K562 (cell line): ENCODE results near the gene ATF7IP. TPM values are rescaled to one million over a fixed set of nuclear protein-coding genes. Genes with fewer than 3 reads are reported as not detected.
A peak's percentile ranks its signal among the peaks of the same experiment; 100 is the strongest.

Experiments used
- ATAC-seq: fragments of 200-7000 bp; cut with Tn5 transposase; 3 replicates; pipeline ENCODE4 v1.9.1; 2020; ENCODE audit warnings: moderate library complexity
- BruUV-seq: library from RNA; stranded (reverse); fragments of 400-500 nt; replicated peaks from 2 replicates; lab custom pipeline; 2021; lab: Mats Ljungman, UMichigan
- CTCF ChIA-PET: fragments of 300-600 bp; formaldehyde crosslinking; extraction: SDS; loops from one replicate; lab custom pipeline; 2021; ENCODE audit warnings: low intra/inter-chr PET ratio; lab: Yijun Ruan, JAX
- POLR2A ChIA-PET: fragments of 300-600, 350-650 bp; sonication (Branson Sonifier 250); formaldehyde crosslinking; extraction: SDS; loops from one replicate; lab custom pipeline; 2021; ENCODE audit warnings: antibody characterized with exemption, inconsistent platforms; lab: Yijun Ruan, JAX
- DNase-seq, 4 experiments: peaks; one replicate each; pipeline versions ENCODE4 v3.0.0 to v3.0.0-alpha.2; 2011 to 2018; ENCODE audit warnings: low spot score in 3 of 4, mixed read lengths in 3 of 4; ENCODE audit errors: extremely low read depth in 1 of 4
- FAIRE-seq: peaks from 2 replicates; lab custom pipeline; 2011; peaks lifted over from hg19 to GRCh38; lab: Jason Lieb, UNC
- H2AFZ ChIP-seq: 2 replicates; pipeline ENCODE4 v1.6.0; 2011; ENCODE audit warnings: low read depth, low read length, control low read depth, inconsistent platforms
- H3K27ac ChIP-seq: fragments of 200-600 bp; 3 replicates; pipeline ENCODE4 v1.8.0; 2011; ENCODE audit warnings: low read depth, mild to moderate bottlenecking, control low read depth, inconsistent platforms, low read length, moderate library complexity, mixed read lengths; ENCODE audit errors: extremely low read depth
- H3K27me3 ChIP-seq, 2 experiments: fragments of 300-600 bp in 1 of 2; 2 replicates in 1 of 2; 3 replicates in 1 of 2; pipeline versions ENCODE4 v1.6.0 to v1.8.0; 2011; ENCODE audit warnings: inconsistent platforms in 2 of 2, low read length in 2 of 2, mild to moderate bottlenecking in 1 of 2, mixed read lengths in 1 of 2, moderate library complexity in 1 of 2; ENCODE audit not compliant: control insufficient read depth in 2 of 2, insufficient read depth in 2 of 2
- H3K36me3 ChIP-seq: fragments of 300-600 bp; 3 replicates; pipeline ENCODE4 v1.8.0; 2011; ENCODE audit warnings: mild to moderate bottlenecking, low read length, inconsistent platforms; ENCODE audit not compliant: control insufficient read depth, insufficient read depth
- H3K4me1 ChIP-seq, 2 experiments: fragments of 200-600 bp in 1 of 2; replicated peaks in 1 of 2; 2 replicates in 1 of 2; 3 replicates in 1 of 2; pipeline versions ENCODE4 v1.5.1 to v1.8.0; 2011; ENCODE audit warnings: inconsistent platforms in 2 of 2, low read length in 2 of 2, mild to moderate bottlenecking in 1 of 2, mixed read lengths in 1 of 2, moderate library complexity in 1 of 2; ENCODE audit not compliant: control insufficient read depth in 2 of 2, insufficient read depth in 2 of 2
- H3K4me2 ChIP-seq: 2 replicates; pipeline ENCODE4 v1.6.1; 2011; ENCODE audit warnings: low read length, control low read depth, inconsistent platforms, mixed read lengths; ENCODE audit not compliant: insufficient read depth
- H3K4me3 ChIP-seq: fragments of 200-600 bp; sonication (generic), shearing (Covaris generic); 2 replicates; pipeline ENCODE4 v1.5.1; 2016; ENCODE audit warnings: control low read depth, inconsistent platforms
- H3K79me2 ChIP-seq: fragments of 200-600 bp; 3 replicates; pipeline ENCODE4 v1.8.0; 2011; ENCODE audit warnings: low read length, inconsistent platforms; ENCODE audit not compliant: control insufficient read depth, insufficient read depth
- H3K9ac ChIP-seq, 2 experiments: 2 replicates each; pipeline versions ENCODE4 v1.6.0 to v1.6.1; 2011; ENCODE audit warnings: low read depth in 2 of 2, low read length in 2 of 2, control low read depth in 1 of 2, inconsistent platforms in 1 of 2, mild to moderate bottlenecking in 1 of 2, mixed read lengths in 1 of 2; ENCODE audit not compliant: insufficient read depth in 1 of 2
- H3K9me1 ChIP-seq: one replicate; pipeline ENCODE4 v1.6.0; 2011; ENCODE audit warnings: inconsistent platforms, mild to moderate bottlenecking, low read length, moderate library complexity; ENCODE audit not compliant: control insufficient read depth, insufficient read depth
- H3K9me3 ChIP-seq: replicated peaks from 2 replicates; pipeline ENCODE4 v1.5.1; 2011; ENCODE audit warnings: low read depth, low read length, inconsistent platforms; ENCODE audit not compliant: control insufficient read depth, insufficient read depth
- H4K20me1 ChIP-seq: replicated peaks from 2 replicates; pipeline ENCODE4 v1.6.1; 2011; ENCODE audit warnings: low read length, inconsistent platforms, mixed read lengths; ENCODE audit not compliant: control insufficient read depth, insufficient read depth
- CCNT2 ChIP-seq: IDR thresholded peaks from 2 replicates; pipeline ENCODE4 v1.6.1; 2011; ENCODE audit warnings: borderline replicate concordance, low read depth, mild to moderate bottlenecking, moderate library complexity, mixed read lengths, low read length; ENCODE audit not compliant: insufficient read length; ENCODE audit errors: extremely low read depth
- CREB5 ChIP-seq: fragments of 250-450 bp; sonication (Bioruptor Pico); IDR thresholded peaks from 2 replicates; pipeline ENCODE4 v1.5.0; 2020; ENCODE audit warnings: mild to moderate bottlenecking
- FOXJ2 ChIP-seq: fragments of 200-800 bp; sonication (Bioruptor generic); IDR thresholded peaks from 2 replicates; pipeline ENCODE4 v1.6.1; 2016; ENCODE audit warnings: missing genetic modification characterization, missing compliant biosample characterization
- IRF9 ChIP-seq: fragments of 450-650 bp; IDR thresholded peaks from 2 replicates; pipeline ENCODE4 v1.6.1; 2016; ENCODE audit warnings: missing biosample characterization, missing genetic modification characterization
- ZBTB7A ChIP-seq: IDR thresholded peaks from 2 replicates; pipeline ENCODE4 v1.6.1; 2011; ENCODE audit warnings: low read depth, mild to moderate bottlenecking, low read length, moderate library complexity, borderline replicate concordance; ENCODE audit not compliant: control insufficient read depth
- ZFP1 ChIP-seq: fragments of 450-650 bp; formaldehyde crosslinking; IDR thresholded peaks from 2 replicates; pipeline ENCODE4 v1.4.0; 2020; ENCODE audit warnings: mild to moderate bottlenecking, mixed read lengths
- ZNF232 ChIP-seq: sonication (generic); formaldehyde crosslinking; IDR thresholded peaks from 2 replicates; pipeline ENCODE4 v1.8.0; 2022; ENCODE audit warnings: mild to moderate bottlenecking, missing genetic modification reagents
- WGBS: fragments of 100-300 bp; shearing (Covaris generic); methylation state at CpG from one replicate; pipeline ENCODE4 v1.1.6; 2016; ENCODE audit warnings: low coverage, mixed read lengths; ENCODE audit not compliant: insufficient coverage; ENCODE audit errors: missing lambda C conversion rate; 5-methylcytosine and 5-hydroxymethylcytosine counted together
- in situ Hi-C: fragments of 300-500 bp; cut with MboI; formaldehyde crosslinking; loops from 4 replicates; pipeline ENCODE4 v1.15.0; 2018; ENCODE audit warnings: inconsistent platforms, mixed read lengths
- intact Hi-C: fragments of 100-400 bp; cut with micrococcal nuclease; formaldehyde crosslinking; loops from 2 replicates; pipeline ENCODE4 v1.14.2; 2022
- polyA plus RNA-seq, 8 experiments: library from polyadenylated mRNA; depleted of rRNA in 4 of 8; stranded (reverse) in 5 of 8; unstranded in 3 of 8; fragments of >200 nt; fragmentation: Nextera tagmentation in 2 of 8; fragmentation: Illumina TruSeq in 1 of 8; extraction: Ambion mirVana in 2 of 8; extraction: Trizol in 1 of 8; gene quantifications; 2 replicates each; pipeline versions ENCODE4 v1.2.1 to v1.2.3, GENCODE V29; 2011 to 2014; ENCODE audit warnings: inconsistent platforms in 1 of 8, missing spikeins in 1 of 8
- total RNA-seq, 7 experiments: library from RNA; depleted of rRNA in 6 of 7; stranded (reverse); fragments of >200 nt in 6 of 7; fragmentation: Illumina TruSeq in 2 of 7; extraction: Trizol in 2 of 7; gene quantifications; 2 replicates each; pipeline versions ENCODE4 v1.2.1 to v1.2.3, GENCODE V29; 2011 to 2021; ENCODE audit warnings: low replicate concordance in 1 of 7
- TF ChIP-seq, protein P1 (sequence below): sonication (generic); formaldehyde crosslinking; IDR thresholded peaks from 2 replicates; pipeline ENCODE4 v1.8.0; 2023; ENCODE audit warnings: missing genetic modification reagents, mild to moderate bottlenecking, borderline replicate concordance
- TF ChIP-seq, protein P2 (sequence below), 2 experiments: fragments of 450-650 bp; IDR thresholded peaks; 2 replicates each; pipeline ENCODE4 v1.6.1; 2018; ENCODE audit warnings: mild to moderate bottlenecking in 2 of 2, low read depth in 1 of 2; ENCODE audit not compliant: partially characterized antibody in 2 of 2

ATF7IP gene
- total and polyA plus RNA-seq, 9 of the 15 experiments (the other 6 are each of a cell fraction or from before 2014, with no cell fraction given) = 2.8 to 27.1 (median 11.0) TPM

DNA sequence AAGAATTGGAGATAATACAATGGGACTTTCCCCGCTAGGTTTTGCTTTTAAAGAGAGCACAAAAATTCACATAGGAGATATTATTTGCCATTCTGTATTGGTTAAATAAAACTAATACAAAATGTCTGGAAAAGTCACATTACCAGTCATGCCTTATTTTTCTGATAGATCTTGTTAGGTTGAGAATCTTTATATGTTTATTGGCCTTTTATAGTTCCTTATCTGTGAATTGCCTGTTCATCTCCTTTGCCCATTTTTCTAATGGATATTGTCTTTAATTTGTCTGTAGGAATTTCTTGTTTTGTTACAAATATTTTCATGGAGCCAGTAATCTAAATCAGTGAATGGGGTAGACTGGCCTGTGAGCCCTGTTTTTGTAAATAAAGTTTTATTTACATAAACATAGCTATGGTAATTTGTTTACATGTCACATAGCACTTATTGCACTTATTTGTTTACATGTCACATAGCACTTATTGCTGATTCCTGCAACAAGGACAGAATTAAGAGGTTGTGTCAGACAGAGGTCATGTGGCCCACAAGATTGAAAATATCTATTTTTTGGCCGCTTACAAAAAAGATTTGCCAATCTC, 65.0 kb downstream of the ATF7IP start:
- CTCF ChIA-PET = no interaction called here
- Histone ChIP-seq H4K20me1 (no peaks in the 10 kb centered on the region), H3K36me3 (peaks cover 23% of the 10 kb centered on the region), H3K9me3 (no peaks in the 10 kb centered on the region), H3K4me3 (no peak overlapping the region), H3K9me1 (no peaks in the 10 kb centered on the region), H2AFZ (no peak overlapping the region), H3K9ac (no peak overlapping the region), H3K4me1 (no peaks in the 10 kb centered on the region; a peak in 1 of 5 replicates), H3K27me3 (no peaks in the 10 kb centered on the region), H3K27ac (no peak overlapping the region), H3K4me2 (no peak overlapping the region), H3K79me2 (peaks cover 77% of the 10 kb centered on the region)
- BruUV-seq = no TSS peak
- intact Hi-C loops = no loop called here
- 94% methylated on average over 2 of the region's 2 CpGs for WGBS
- ATAC-seq (no peak), DNase-seq (no peak), FAIRE-seq (no peak)
- POLR2A ChIA-PET = no interaction called here
- in situ Hi-C loops = no loop called here
- no peak for TF ChIP-seq ZBTB7A
- no peak for TF ChIP-seq ZFP1 (CRISPR knock-in tag)
- TF ChIP-seq CCNT2 = no peak
- TF ChIP-seq IRF9 (tag) = no peak
- TF ChIP-seq, protein P1, sequence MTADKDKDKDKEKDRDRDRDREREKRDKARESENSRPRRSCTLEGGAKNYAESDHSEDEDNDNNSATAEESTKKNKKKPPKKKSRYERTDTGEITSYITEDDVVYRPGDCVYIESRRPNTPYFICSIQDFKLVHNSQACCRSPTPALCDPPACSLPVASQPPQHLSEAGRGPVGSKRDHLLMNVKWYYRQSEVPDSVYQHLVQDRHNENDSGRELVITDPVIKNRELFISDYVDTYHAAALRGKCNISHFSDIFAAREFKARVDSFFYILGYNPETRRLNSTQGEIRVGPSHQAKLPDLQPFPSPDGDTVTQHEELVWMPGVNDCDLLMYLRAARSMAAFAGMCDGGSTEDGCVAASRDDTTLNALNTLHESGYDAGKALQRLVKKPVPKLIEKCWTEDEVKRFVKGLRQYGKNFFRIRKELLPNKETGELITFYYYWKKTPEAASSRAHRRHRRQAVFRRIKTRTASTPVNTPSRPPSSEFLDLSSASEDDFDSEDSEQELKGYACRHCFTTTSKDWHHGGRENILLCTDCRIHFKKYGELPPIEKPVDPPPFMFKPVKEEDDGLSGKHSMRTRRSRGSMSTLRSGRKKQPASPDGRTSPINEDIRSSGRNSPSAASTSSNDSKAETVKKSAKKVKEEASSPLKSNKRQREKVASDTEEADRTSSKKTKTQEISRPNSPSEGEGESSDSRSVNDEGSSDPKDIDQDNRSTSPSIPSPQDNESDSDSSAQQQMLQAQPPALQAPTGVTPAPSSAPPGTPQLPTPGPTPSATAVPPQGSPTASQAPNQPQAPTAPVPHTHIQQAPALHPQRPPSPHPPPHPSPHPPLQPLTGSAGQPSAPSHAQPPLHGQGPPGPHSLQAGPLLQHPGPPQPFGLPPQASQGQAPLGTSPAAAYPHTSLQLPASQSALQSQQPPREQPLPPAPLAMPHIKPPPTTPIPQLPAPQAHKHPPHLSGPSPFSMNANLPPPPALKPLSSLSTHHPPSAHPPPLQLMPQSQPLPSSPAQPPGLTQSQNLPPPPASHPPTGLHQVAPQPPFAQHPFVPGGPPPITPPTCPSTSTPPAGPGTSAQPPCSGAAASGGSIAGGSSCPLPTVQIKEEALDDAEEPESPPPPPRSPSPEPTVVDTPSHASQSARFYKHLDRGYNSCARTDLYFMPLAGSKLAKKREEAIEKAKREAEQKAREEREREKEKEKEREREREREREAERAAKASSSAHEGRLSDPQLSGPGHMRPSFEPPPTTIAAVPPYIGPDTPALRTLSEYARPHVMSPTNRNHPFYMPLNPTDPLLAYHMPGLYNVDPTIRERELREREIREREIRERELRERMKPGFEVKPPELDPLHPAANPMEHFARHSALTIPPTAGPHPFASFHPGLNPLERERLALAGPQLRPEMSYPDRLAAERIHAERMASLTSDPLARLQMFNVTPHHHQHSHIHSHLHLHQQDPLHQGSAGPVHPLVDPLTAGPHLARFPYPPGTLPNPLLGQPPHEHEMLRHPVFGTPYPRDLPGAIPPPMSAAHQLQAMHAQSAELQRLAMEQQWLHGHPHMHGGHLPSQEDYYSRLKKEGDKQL (CRISPR knock-in tag) = no peak
- no peak for TF ChIP-seq ZNF232
- TF ChIP-seq FOXJ2 (tag) = no peak
- TF ChIP-seq, protein P2, sequence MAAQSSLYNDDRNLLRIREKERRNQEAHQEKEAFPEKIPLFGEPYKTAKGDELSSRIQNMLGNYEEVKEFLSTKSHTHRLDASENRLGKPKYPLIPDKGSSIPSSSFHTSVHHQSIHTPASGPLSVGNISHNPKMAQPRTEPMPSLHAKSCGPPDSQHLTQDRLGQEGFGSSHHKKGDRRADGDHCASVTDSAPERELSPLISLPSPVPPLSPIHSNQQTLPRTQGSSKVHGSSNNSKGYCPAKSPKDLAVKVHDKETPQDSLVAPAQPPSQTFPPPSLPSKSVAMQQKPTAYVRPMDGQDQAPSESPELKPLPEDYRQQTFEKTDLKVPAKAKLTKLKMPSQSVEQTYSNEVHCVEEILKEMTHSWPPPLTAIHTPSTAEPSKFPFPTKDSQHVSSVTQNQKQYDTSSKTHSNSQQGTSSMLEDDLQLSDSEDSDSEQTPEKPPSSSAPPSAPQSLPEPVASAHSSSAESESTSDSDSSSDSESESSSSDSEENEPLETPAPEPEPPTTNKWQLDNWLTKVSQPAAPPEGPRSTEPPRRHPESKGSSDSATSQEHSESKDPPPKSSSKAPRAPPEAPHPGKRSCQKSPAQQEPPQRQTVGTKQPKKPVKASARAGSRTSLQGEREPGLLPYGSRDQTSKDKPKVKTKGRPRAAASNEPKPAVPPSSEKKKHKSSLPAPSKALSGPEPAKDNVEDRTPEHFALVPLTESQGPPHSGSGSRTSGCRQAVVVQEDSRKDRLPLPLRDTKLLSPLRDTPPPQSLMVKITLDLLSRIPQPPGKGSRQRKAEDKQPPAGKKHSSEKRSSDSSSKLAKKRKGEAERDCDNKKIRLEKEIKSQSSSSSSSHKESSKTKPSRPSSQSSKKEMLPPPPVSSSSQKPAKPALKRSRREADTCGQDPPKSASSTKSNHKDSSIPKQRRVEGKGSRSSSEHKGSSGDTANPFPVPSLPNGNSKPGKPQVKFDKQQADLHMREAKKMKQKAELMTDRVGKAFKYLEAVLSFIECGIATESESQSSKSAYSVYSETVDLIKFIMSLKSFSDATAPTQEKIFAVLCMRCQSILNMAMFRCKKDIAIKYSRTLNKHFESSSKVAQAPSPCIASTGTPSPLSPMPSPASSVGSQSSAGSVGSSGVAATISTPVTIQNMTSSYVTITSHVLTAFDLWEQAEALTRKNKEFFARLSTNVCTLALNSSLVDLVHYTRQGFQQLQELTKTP (IDR thresholded peaks at IDR 0.05; ENCODE audit: low read depth in 1 of 2, partially characterized antibody in 2 of 2) = peak in 1 of 2 experiments; percentile 84
- no peak for TF ChIP-seq CREB5
